Superior temporal gyrus (tissue), 1 donor: ENCODE results near the gene CIB4.
A peak's percentile ranks its signal among the peaks of the same experiment; 100 is the strongest.

Source experiments
- DNase-seq: peaks from one replicate; pipeline ENCODE4 v3.0.0-alpha.2; 2016; ENCODE audit errors: extremely low spot score

Gene CIB4

DNA sequence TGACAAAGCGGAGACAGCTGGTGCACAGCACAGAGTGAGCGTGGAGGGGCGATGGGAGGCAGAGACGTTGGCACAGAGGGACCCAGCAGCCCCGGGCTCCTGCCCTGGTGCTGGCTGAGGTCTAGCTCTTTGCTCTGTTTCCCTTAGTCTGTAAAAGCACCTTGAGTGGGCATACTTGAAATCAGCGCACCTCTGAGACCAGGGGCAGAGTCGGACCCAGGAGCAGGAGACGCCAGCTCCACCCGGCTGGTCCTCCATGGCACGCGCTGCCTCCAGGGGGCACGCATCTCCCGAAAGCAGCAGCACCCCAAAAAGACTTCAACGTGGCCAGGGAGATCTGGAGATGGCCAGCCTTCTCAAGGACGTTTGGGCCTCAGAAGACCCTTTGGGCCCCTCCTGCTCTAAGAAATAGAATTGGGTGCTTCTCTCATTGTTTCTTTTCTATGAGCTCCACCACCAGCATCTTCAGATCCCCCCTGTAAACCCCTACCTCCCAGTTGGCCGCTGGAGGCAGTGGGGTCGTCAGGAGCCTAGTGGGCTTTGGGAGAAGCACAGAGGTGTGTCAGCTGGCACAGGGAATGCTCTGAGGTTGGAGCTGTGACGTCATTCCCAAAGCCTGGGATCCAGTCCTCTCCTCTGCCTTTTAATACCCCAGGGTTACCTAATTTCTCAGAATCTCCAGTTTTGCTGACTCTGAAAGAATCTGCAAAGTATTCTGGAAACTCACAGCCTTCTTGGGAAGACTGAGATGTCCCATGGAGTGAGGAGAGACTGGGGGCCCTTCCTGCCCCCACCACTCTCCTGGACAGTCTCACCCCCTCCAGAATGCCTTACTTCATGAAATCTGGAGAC, 58.9 kb downstream of the CIB4 start:
- DNase-seq = no peak

- no peak for DNase-seq
These were observed 59.7 kb downstream of the CIB4 start for GRCh38 chr2:26581266-26581990.

DNA sequence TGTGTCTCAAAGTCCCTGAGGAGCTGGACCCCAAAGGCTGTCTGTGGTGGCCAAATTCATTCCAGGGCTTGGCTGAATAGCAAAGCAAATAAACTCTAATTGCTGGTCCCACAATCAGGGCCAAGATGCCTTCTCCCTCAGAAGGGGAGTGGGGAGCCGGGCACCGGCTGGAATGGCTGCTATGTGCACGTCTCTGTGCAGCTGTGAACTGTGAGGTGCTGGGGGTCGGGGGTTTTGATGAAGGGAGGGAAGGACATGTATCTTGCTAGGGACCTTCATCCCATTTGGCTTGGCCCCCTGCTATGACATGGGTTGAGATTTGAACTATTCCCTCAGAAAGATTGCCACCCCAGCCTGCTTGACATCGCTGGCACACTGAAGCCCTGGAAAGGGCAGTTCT, 60.4 kb downstream of the CIB4 start:
- no peak for DNase-seq

- no peak for DNase-seq
These were observed 61.0 kb downstream of the CIB4 start for GRCh38 chr2:26580151-26580550.

- DNase-seq = no peak
These were observed 61.5 kb downstream of the CIB4 start for GRCh38 chr2:26579723-26580040.

GRCh38 chr2:26579025-26579722, 62.0 kb downstream of the CIB4 start:
- no peak for DNase-seq

GRCh38 chr2:26578581-26578980, 62.6 kb downstream of the CIB4 start:
- no peak for DNase-seq

GRCh38 chr2:26578113-26578458, 63.1 kb downstream of the CIB4 start:
- DNase-seq = no peak

DNA sequence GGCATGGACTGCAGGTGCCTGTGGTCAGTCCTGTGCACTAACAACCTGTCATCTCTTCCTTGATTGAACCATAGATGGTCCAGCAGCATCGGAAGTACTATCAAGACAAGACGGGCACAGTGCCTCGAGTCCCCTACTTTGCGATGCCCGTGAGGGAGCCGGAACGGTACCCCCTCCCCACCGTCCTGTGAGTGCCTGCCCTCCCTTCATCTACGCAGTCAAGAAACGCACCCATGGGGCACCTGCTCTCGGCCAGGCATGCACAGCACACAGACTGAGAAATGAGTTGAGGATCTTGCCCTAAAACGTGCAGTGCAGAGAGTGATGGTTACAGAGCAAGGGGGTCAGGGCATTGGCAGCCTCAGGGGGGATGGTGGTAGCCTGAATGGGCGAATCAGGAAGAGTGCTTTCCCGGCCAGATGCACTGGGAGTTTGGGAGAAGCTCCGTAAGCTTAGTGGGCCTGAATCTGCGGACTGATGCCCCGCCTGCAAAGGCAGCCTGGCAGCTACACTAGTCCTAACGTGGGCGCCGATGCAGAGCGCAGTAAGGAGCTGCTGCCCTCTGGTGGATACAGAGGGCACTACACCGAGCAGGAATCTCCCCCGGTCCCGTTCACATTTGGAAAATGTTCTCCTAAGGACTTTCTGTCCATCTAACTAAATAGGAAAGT, 63.6 kb downstream of the CIB4 start:
- DNase-seq = peak; percentile 71

DNA sequence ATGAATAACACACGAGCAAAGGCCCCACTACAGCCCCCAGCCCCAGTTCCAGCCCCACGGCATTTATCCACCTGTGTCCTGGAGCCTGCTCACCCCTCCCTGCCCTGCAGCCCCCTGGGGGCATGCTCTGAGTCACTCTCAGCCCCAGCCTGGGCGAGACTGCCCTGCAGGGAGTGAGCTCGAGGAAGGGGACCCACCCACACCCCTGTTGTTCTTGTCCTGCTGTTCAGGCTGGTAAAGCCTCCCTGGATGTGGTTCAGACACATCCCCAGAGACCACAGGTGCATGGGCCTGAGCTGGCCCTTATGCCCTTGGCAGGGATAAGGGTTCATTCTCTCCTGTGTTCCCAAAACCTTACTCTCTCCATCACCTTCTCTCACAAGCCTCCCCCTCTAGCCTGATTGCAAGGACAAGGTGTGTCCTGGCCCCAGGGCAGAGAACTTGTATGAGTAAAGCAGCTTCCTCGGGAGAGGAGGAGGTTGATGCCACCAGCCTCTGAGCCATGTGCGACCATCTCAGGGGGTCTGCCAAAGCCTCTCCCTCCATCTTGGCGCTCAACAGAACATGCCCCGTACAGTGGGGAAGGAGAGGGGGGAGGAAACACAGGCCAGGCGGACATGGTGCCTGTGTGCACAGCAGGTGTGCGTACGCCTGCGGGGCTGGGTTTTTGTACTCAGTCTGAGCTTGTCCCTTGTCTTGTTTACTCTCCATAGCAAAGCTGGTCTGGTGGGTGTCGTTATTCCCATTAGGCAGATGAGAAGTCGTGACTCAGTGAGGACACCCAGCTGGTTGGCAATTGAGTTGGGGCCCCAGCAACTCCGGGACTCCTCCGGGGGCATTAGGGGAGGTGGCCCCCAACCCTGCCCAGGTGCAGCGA, 64.4 kb downstream of the CIB4 start:
- DNase-seq = no peak

DNA sequence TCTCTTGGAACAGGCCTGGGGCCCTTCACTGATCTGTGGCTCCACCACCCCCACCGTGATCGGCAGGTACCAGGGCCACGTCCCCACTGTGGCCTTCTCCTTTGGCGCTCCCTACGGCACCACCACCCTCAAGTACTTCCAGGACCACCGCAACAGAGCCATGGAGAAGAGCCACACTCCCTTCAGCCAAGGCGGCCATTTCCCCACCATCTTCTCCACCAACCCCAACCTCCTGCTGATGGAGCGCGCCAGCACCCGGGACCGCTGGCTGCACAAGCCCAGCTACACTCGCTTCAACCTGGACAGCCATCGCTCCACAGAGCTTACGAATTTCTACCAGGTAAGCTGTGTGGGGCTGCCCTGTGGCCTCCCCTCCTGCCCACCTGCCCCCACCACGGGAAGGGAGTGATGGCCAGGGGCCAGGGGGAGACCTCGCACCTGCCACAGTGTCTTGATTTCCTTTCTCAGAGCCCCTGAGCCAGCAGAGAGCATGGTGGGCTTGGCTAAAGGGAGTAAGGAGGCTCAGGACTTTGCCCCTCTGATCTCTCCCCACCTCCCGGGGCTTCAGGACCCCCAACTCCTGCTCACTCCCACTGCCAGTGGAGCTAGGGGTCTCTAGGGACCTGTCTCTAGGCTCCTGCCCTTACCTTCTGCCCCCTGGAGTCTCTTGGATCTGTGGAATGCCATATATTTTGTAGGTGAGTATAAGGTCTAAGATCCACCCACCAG, 65.2 kb downstream of the CIB4 start:
- DNase-seq = no peak

GRCh38 chr2:26574900-26575560, 66.1 kb downstream of the CIB4 start:
- DNase-seq = no peak

- no peak for DNase-seq
These were observed 66.9 kb downstream of the CIB4 start for GRCh38 chr2:26574066-26574899.

- no peak for DNase-seq
These were observed 67.8 kb downstream of the CIB4 start for GRCh38 chr2:26573241-26573925.

GRCh38 chr2:26572591-26572990, 68.6 kb downstream of the CIB4 start:
- no peak for DNase-seq

DNA sequence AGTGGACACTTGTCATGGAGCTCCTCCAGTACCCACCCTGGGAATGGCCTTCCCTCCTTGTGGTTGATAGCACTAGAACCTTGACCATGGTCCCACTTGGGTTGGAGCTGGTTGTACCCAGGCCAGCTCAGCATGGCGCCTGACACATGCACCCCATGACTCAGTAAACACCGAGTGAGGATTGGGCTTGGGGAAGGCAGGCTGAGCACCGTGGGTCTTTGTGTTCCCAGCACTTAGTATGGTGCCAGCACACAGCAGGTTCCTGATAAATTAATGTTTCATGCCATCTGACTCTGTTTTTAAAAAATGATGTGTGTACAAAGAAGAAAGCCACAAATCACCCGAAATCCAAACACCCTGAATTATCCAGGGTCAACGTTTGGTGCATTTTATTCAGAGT, 69.8 kb downstream of the CIB4 start:
- DNase-seq = no peak

DNA sequence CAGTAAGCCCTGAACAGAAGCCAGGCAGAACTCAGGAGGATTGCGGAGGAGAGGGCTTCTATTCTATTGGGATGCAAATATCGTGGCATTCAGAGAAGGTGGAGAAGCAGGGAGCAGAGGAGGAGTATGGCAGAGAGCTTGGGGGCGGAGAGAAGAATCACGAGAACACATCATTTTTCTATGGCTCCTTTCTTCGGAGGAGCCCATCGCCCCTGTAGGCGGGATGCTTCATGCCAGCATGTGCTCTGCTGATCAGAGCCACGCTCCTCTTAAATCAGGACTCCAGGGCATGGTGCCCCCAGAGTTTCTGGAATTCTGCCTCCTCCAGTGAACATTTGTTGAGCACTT, 71.1 kb downstream of the CIB4 start:
- no peak for DNase-seq

DNA sequence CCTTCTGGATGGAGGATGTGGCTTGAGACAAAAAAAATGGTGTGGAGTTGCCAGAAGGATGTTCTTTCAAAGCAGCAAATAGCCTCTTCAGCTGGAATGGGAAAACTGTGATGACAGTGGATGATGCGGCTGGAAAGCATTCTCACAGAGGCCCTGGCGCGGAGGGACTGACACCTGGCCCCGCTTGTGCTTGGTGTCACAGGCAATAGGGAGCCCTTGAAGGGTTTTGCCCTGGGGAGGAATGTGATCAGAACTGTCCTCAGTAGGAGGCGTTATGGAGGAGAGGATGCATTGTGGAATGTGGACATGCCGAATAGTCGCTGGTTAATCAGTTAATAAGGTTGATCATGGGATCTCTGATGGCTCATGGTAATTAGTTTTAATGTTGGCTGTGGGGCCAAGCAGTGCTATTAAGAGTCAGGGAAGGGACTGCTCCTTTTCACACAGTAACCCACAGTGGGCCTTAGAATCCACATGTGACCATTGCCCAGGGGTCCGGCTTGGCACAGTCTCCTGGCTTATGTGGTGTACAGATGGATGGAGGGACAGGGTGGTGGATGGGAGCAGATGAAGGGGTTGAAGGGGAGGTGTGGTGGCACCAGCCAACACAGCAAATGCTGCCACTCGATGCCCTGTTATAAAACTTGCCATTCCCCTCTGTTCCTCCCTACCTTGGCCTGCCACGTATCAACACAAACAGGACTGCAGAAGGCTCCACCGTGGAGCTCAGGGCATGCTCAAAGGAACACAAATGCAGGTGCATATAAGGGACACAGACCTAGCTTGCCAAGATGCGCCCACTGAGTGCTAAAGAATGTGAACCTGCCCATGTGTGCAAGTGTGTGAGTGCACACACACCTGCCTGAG, 71.7 kb downstream of the CIB4 start:
- DNase-seq = no peak
